HG03520 (cell line): ENCODE data around the gene MKNK2.

Experiments
- ATAC-seq: cut with Tn5 transposase; IDR thresholded peaks from one replicate; pipeline ENCODE4 v1.9.1; 2021; ENCODE audit warnings: mild to moderate bottlenecking, moderate library complexity; ENCODE audit not compliant: unreplicated experiment

MKNK2 gene

GRCh38 chr19:2058570-2059421, 7.8 kb upstream of the MKNK2 start:
- no peak for ATAC-seq

DNA sequence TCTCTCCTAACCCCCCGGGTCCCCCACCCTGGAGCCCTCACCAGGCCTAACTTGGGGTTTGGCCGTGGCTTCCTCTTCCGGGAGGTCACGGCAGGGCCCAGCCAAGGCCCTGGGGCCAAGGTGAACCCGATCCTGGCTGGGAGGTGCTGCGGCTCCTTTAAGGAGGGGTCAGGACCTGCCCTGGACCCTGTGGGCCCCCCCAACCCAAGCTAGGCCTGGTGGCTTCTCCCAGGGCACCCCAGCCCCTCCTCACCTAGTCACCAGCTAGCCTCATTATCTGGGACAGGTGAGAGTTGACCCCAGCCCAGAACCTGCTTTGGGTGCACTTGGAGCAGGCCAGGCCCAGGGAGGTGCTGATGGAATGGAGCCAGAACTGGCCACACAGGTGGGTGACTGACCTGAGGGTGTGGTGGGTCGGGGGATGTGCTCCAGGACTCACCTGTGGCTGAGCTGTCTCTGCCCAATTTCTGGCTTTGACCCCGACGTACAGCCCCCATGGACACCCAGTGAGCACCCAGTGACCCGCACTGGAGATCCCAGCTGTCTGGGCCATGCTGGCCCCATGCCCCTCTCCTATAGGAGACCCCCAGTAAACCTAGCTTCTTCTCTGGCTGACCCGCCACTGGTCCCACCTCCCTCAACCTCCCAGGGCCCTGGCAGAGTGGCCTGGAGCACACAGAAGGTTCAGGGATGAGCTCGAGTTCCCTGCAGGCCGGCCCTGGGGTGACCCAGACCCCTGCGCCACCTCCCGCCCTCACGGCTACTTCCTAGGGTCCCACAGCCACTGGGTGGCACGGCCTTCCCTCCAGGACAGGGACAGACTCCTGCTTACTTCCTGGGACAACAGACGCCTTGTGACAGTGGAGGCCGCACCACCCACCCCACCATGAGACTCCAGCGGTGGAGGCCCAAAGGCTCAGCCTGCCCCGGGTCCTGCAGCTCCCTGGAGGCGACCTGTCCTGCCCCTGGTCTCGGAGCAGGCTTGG, 6.7 kb upstream of the MKNK2 start:
- ATAC-seq = no peak

- ATAC-seq = no peak
These were observed 5.8 kb upstream of the MKNK2 start for GRCh38 chr19:2056837-2057192.

- no peak for ATAC-seq
These were observed 5.1 kb upstream of the MKNK2 start for GRCh38 chr19:2055931-2056836.

GRCh38 chr19:2054763-2055162, 3.7 kb upstream of the MKNK2 start:
- no peak for ATAC-seq

- ATAC-seq = no peak
These were observed 2.8 kb upstream of the MKNK2 start for GRCh38 chr19:2053601-2054389.

- ATAC-seq = no peak
These were observed 995 bp upstream of the MKNK2 start for GRCh38 chr19:2051773-2052704.

DNA sequence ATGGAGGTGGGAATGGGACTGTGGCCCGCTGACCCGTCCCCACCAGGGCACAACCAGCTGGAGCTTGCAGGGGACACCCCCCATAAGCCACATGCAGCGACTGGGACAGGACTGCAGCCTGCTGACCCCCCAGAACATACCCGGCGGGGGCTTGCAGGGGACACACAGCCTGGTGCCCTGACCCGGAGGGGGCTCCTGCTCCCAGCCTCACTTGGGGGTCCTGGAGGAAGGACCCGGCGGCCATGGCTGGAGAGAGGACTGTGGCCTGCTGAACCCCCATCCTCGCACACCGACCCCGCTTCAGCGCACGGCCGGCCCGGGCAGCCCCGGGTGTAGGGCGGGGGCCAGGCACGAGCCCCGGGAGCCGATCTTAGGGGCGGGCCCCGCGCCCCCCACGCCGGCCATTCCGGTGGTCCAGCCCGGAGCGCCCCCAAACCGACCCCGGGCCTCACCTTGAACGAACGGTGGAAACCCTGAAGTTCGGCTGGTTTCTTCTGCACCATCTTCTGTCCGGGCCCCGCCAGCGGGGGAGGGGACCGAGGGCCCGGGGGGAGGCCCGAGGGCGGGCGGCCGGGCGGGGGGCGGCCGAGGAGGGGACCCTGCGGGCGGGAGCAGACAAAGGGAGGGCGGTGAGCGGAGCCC, 574 bp downstream of the MKNK2 start:
- peak; percentile 9 for ATAC-seq

DNA sequence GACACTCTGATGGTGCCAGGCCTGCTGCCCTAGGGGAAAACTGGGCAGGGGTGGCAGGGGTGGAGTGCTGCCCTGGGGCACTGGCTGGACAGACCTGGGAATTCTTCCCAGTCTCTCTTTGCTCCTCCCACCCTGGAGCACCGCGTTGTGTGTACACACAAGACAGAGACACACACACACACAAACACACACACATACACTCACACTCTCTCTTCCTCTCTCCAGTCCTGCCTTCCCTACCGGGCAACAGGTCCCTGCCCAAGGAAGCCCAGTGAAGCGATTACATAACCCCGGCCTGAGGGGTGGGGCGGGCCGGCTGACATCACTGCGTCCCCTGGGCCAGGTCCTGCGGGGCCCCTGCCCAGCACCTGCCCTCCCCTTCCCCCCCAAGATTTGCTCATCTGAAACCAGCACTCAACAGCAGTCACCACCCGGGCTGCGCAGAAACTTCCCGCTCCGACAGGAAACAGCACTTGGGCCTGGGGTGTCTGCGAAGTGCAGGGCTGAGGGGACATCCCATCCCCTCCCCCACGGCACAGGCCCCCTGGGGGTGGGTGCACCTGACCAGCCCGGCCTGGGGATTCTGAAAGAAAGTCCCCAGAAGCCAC, 1.2 kb downstream of the MKNK2 start:
- no peak for ATAC-seq

DNA sequence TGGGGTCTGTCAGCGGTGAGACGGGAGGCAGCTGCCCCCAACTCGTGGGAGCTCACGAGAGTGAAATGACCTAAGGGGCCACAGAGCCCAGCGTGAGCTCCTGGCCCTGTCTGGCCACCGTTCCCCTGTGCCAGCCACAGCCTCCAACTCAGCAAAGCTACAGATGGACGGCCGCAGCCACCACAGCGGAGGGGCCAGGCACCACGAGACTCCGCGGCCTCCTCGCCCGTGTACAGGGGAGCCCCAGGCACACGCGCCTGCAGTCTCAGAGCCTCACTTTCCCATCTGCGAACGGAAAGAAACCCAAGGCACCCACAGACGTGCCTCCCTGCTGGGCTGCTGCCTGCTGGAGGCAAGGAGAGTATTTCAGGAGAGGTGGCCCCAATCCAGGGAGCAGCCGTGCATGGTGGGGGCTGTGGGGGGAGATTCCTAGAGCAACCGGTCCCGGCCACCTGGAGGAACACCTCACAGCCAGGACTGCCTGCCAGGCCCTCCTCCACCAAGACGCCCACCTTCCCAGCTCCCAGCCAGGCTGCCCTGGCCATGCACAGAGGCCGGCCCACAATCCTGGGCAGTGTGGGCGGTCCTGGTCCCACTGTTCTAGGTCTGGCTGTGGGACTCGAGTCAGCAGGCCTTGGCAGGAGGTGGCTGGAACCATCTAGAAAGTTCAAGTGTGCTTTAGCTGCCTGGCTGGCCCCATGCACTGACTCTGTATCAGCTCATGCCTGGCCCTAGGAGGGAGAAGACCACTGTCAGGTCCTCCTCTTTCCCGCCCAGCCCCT, 1.9 kb downstream of the MKNK2 start:
- ATAC-seq = no peak

DNA sequence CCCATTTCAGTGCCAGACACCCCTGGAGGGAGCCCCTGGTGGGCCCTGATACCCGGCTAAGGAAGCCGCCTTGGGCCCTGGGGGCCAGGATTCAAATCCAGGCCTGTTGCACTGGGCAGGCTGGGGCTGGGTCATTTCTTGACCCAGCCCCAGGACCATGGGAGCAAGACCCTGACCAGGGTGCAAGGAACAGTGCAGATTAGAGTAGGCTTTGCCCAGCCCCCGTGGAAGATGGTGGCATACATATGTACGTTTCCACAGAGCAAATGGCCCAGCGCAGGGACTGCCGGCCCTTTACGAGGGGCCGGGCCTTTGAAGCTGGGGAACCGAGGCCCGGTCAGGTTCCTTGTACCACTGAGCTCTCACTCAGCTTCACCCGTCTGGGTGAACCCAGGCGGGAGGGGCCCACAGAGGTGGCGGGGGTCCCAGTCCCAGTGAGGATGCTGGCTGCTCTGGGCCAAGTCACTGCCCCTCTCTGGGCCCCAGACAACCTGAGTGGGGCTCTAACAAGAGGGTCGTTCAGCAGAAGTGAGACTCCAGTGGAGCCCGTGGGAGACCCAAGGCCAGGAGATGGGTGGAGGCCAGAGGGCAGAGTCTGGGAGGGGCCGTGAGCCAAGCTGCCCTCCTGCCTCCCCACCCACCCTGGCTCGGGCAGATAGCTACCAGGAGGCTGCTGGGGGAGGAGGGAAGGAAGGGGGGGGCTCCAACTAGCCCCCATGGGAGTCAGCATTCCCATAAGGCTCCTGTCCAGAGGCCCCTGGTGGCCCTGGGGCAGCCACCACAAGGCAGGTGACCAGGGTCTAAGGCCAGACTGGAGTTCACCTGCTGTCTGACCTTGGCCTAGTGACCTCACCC, 2.7 kb downstream of the MKNK2 start:
- no peak for ATAC-seq

DNA sequence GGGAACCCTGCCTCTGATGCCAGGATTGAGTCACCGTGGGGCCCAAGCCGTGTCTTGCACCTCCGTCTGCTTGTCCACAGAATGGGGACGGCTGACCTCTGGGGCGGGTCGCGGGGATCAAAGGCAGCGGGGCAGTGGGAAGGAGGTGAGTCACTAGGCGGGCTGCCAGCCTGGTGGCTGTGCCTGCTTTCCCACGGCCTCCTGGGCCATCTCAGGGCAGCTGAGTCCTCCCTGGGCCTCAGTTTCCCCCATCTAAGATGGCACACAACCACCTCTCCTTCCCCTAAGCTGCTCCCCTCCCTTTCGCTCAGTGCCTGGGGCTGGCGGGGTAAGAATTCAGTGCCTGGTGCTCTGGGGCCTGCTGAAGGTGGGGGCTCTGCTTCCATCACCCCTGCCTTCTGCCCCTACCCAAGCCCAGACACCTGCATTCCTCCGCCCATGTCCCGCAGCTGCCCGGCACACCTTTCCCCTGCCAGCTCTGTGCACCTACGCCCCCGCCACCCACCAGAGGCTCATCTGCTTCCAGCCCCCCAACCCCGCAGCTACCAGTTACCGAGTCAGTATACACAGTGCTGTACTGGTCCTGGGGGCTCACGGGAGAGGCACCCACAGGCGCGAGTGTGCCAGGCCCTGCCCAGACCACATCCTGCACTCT, 3.5 kb downstream of the MKNK2 start:
- ATAC-seq = no peak

GRCh38 chr19:2047076-2047448, 4.0 kb downstream of the MKNK2 start:
- ATAC-seq = no peak

DNA sequence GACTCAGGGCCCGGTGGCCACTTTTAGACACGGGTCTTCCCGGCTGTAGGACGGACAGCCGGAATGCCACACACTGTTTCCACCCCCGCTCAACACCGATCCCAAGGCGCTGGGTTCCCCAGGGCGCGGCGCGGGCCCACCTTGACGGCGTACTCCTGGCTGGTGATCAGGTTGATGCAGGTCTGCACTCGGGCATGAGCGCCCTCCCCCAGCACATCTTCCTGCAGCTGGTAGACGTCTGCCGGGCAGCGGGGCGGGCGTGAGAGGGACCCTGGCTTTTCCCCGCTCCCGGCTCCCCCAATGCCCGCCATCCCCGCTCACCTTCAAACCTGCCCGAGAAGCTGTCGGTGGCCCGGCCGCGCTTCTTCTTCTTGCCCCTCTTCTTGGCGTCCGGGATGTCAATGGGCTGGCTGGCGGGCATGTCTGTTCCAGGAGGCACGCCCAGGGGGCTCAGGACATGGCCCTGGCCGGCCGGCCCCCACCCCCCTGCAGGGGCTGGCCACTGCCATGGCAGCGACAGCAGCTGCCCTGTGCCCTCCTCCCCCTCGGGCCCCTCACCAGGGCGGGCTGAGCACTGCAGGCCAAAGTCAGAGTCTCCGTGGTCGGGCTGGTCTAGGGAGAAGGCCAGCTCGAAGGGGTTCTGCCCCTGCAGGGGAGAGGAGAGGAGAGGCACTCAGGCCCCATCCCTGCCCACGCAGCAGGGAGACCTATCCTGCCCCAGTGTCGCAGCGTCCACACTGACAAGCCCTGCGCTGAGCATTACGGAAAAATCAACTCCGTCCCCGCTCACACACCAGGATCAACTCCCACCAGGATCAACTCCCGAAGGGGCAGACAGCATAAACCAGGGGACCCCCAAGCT, 4.8 kb downstream of the MKNK2 start:
- no peak for ATAC-seq

DNA sequence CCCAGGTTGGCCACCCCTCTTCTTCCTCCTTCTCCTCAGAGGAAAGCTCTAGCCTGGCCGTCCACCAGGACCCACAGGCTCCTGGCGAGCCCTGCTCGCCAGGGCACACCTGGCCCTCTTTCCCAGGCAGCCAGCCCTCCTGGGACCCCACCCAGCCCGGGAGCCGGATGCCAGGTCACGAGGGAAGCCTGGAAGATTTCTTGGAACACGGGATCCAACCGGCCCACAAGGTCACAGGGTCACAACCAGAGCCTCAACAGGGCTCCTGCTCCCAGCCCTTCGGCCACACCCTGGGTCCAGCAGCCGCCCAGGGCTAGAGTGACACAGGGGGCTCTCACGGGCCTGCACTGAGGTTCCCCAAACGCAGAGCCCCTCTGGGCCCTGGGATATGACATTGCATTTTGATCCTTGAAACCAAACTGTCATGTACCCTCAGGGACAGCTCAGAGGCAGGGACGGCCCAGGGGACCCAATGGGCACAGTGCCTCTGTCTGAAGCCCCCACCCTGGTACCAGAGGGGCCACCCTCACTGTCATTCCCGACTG, 5.5 kb downstream of the MKNK2 start:
- no peak for ATAC-seq
